Fibroblast of upper back skin (primary cell): Measurements from ENCODE around the gene GPR150.

Source experiments
- DNase-seq: peaks from one replicate; pipeline ENCODE4 v3.0.0-alpha.2; 2013

The GPR150 gene

DNA sequence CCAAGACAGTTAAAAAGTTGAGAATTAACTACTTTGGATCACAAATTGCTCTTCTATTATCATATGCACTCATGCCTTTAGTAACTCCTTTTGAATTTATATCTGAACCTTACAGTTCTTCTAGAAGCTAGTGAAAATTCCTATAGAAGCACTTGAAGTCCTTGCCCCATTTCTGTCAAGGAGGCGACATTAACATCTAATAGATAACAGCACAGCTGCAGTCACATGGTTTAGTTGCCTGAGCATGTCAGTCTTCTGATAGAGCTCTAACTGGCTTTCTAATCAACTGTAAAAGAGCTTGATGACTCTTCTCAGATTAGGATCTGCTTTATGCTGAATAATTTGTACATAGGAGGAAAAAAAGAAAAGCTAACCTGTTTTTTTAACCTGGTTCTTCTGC, 35.7 kb downstream of the GPR150 start:
- no peak for DNase-seq

DNA sequence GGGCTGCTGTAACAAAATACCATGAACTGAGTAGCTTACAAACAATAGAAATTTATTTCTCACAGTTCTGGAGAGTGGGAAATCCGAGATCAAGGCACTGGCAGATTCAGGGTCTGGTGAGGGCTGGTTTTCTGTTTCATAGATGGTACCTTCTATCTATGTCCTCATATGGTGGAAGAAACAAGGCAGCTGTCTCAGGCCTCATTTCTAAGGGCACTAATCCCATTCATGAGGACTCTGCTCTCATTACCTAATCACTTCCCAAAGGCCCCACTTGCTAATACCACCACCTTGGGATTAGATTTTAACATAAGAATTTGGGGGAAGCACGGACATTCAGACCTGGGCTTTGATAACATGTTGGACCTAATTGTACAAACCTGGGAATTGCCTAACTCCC, 40.2 kb downstream of the GPR150 start:
- no peak for DNase-seq

DNA sequence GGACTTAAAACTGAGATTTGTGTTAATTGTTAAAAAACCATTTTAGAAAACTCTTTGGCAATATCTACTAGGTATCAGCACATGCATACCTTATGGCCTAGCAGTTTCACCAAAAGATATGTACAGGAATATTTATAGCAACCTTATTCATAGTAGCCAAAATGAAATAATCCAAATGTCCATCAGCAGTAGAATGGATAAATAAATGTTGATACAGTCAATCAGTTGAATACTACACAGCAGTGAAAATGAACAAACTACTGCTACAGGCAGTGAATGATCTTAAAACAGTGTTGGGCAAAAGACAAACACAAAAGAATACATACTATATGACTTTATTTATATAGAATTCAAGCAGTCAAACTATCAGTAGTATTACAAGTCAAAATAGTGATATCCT, 43.1 kb downstream of the GPR150 start:
- no peak for DNase-seq

DNA sequence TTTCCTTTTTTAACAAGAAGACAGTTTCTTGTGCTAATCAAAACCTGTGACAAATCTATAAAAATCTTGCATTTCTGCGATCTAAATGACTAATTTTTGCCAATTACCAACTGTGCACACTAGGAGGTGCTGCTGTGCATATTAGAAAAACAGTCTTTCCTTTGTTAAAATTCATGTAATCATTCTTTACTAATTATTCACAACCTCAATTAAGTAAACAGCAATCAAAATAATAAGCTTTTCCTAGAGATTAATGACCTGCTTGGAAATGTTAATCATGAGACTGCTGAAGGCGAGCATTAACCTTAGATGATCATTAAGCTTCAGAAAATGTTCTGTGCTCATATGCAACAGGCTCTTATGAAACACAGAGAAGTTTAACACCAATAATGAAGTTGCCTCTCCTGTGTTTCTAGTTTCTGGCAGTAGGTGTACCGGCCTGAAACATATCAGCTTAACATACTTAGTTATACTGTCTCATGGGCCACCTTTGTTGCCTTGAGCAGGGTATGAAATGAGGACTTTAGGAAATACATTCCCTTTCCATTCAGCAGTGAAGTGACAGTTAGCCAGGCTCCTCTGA, 44.4 kb downstream of the GPR150 start:
- peak; percentile 36 for DNase-seq

DNA sequence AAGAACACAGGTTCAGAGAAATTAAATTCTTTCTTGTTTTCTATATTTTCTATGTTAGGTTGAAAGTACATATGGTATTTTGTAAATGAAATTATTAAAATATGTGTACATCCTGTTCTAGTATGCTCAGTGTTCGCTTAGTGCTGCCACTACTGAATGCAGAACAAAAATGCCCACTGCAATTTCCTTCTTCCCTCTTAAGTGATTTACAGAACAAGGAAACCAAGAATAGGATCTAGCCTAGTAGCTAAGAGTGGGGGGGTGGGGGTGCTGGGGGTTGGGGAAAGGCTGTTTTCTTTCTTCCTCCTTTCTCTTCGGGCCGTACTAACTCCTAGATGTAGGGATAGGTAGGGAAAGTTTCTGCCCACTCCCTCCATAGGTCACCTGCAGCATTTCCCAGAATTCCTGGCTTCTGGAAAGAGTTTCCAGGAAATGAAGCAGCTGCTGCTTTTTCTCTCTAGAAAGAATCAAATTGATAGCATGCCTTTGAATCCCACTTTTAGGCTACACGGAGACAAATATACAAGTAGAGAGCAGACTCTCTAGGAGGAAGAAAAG, 47.3 kb downstream of the GPR150 start:
- DNase-seq = no peak

DNA sequence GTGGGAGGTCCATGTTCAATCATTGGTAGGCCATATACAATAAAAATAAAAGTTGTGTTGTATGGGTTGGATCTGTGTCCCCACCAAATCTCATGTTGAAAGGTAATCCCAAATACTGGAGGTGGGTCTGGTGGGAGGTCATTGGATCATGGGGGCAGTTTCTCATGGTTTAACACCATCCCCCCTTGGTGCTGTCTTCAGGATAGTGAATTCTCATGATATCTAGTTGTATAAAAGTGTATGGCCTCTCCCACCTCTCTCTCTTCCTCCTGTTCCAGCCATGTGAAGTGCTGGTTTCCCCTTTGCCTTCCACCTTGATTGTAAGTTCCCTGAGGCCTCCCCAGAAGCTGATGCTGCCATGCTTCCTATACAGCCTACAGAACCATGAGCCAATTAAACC, 47.8 kb downstream of the GPR150 start:
- no peak for DNase-seq

DNA sequence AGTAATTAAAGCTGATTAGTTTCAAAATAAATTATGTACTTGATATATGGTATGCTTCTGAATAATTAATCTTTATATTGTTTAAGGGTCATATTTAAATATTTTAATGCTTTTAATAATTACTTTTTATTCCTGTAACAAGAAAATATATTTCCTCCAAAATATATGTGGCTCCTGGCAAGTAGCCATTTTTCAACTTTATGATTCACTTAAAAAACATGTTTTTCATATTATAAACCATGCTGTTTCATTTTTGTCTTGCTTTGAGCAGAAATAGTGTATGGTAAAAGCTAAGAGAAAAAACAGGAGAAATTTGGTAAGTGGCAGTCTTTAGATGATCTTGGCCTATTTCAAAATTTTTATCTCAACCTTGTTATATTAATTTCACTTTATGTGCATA, 48.3 kb downstream of the GPR150 start:
- DNase-seq = peak; percentile 67

DNA sequence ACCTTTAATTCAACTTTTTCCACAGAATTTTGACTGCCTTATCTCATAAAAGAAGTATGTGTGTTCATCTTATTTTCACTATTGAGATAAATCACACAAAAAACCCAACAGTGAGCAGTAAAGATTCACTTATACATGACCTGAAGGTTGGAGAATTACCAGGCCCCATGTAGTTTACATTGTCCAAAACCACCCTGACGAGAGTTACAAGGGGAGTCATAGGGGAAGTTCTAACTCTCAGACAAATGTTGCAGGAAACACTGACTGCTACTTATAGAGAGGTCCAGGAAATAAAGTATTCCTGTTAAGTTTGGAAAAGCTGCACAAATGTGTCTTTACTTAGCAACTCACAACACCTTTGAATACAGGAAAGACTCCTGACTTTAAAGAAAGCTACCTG, 48.8 kb downstream of the GPR150 start:
- peak; percentile 43 for DNase-seq

DNA sequence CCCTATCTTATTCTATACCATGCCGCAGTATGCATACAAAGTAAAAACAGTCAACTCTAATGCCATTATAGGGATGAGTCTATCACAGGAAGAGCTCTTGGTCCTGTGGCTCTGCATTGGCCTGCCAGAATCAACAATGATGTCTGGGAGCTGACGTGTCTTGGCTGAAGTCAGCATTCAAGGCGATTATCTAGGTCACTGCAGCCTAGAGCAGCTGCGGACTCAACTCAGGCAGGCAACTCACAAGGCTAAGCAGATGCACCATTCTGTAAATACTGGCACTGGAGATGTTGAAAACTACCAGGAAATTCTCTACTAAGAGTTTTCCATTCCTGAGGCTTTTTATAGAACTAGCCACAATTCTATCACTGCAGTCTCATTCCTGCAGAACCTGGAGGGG, 49.7 kb downstream of the GPR150 start:
- DNase-seq = peak; percentile 91

DNA sequence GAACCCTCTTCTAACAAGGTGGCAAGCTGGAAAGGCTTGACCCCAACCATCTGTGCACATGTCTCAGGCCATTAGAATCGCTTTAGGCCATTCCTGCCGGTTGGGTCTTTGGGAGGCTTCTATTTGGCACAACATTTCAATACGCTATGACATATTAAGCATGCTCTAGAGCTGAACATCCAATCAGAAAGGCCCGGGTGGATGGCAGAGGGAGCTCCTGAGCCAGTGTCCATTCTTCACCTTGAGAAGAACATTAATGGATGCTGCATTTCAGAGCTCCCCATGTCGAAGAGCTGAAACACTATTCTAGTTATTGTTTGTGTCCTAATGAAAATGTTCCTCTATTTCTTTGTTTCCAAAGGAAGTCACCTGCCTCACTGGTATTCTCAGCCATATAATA, 50.1 kb downstream of the GPR150 start:
- no peak for DNase-seq

DNA sequence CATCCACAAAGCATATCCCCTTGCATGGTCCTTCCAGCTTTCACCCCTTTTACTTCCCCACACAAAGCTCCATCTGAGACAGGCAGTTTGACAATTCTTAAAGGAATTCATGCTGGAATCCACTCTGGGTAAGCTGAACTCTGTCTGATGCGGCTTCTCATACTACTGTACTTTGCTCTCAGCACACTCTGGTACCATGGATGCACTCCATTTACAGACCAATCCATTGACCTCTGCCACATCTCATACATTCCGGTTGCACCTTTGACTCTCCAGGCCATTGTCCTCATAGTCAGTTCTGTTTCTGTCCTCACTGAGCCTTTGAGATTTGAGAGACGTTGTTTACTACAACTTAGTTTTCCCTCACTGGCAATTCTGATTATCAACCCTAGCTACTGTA, 50.7 kb downstream of the GPR150 start:
- DNase-seq = peak; percentile 21
